GM12878 (cell line): ENCODE measurements around the gene ADM. TPM values are rescaled to one million over a fixed set of nuclear protein-coding genes. Genes with fewer than 3 reads are reported as not detected.

Source experiments
- ATAC-seq: fragments of 200-7000 bp; cut with Tn5 transposase; 3 replicates; pipeline ENCODE4 v1.9.1; 2020; ENCODE audit warnings: mild to moderate bottlenecking, moderate library complexity
- BruUV-seq: library from RNA; stranded (reverse); fragments of 400-500 nt; replicated peaks from 2 replicates; lab custom pipeline; 2021; lab: Mats Ljungman, UMichigan
- CTCF ChIA-PET: fragments of 300-600 bp; sonication (Branson Sonifier 250); formaldehyde crosslinking; extraction: SDS; loops from one replicate; lab custom pipeline; 2021; ENCODE audit warnings: inconsistent platforms; lab: Yijun Ruan, JAX
- POLR2A ChIA-PET: fragments of 350-600 bp; formaldehyde crosslinking; extraction: SDS; loops from one replicate; lab custom pipeline; 2021; ENCODE audit warnings: inconsistent platforms; lab: Charles Lee
- RAD21 ChIA-PET: fragments of 300-600 bp; sonication (Branson Sonifier 250); formaldehyde crosslinking; loops from one replicate; lab custom pipeline; 2023; ENCODE audit warnings: antibody characterized with exemption; ENCODE audit not compliant: unreplicated experiment; lab: Charles Lee
- SMC1A ChIA-PET: fragments of 300-600 bp; sonication (Branson Sonifier 250); formaldehyde crosslinking; loops from one replicate; lab custom pipeline; 2023; ENCODE audit not compliant: unreplicated experiment, uncharacterized antibody; lab: Charles Lee
- DNase-seq: peaks from one replicate; pipeline ENCODE4 v3.0.0-alpha.2; 2011; ENCODE audit warnings: low read depth, low spot score
- FAIRE-seq: peaks from 3 replicates; lab custom pipeline; 2011; peaks lifted over from hg19 to GRCh38; lab: Jason Lieb, UNC
- H2AFZ ChIP-seq: 2 replicates; pipeline ENCODE4 v1.6.0; 2011; ENCODE audit warnings: low read depth, low read length, control low read depth; ENCODE audit not compliant: control insufficient read depth
- H3K27ac ChIP-seq: 2 replicates; pipeline ENCODE4 v1.5.1; 2011; ENCODE audit warnings: control low read depth; ENCODE audit not compliant: control insufficient read depth, insufficient read depth
- H3K27me3 ChIP-seq, 2 experiments: replicated peaks in 1 of 2; 2 replicates each; pipeline versions ENCODE4 v1.6.0 to v1.6.1; 2011; ENCODE audit warnings: low read length in 1 of 2; ENCODE audit not compliant: control insufficient read depth in 2 of 2, insufficient read depth in 2 of 2
- H3K36me3 ChIP-seq, 2 experiments: 2 replicates each; pipeline ENCODE4 v1.5.1; 2011; ENCODE audit warnings: low read length in 1 of 2; ENCODE audit not compliant: control insufficient read depth in 2 of 2, insufficient read depth in 2 of 2
- H3K4me1 ChIP-seq: 2 replicates; pipeline ENCODE4 v1.6.1; 2011; ENCODE audit warnings: mild to moderate bottlenecking, low read length, moderate library complexity, mixed read lengths; ENCODE audit not compliant: control insufficient read depth, insufficient read depth
- H3K4me2 ChIP-seq: 2 replicates; pipeline ENCODE4 v1.6.0; 2011; ENCODE audit warnings: control low read depth; ENCODE audit not compliant: control insufficient read depth, insufficient read depth
- H3K4me3 ChIP-seq: fragments of 200-600 bp; sonication (generic); 2 replicates; pipeline ENCODE4 v1.5.1; 2016
- H3K79me2 ChIP-seq: 2 replicates; pipeline ENCODE4 v1.6.0; 2011; ENCODE audit warnings: low read length; ENCODE audit not compliant: control insufficient read depth, insufficient read depth
- H3K9ac ChIP-seq: 2 replicates; pipeline ENCODE4 v1.8.0; 2011; ENCODE audit warnings: low read length, control low read depth, mixed read lengths; ENCODE audit not compliant: control insufficient read depth, insufficient read depth
- H3K9me3 ChIP-seq: replicated peaks from 3 replicates; pipeline ENCODE4 v1.5.1; 2011; ENCODE audit warnings: mild to moderate bottlenecking, low read length; ENCODE audit not compliant: control insufficient read depth, insufficient read depth
- H4K20me1 ChIP-seq: 2 replicates; pipeline ENCODE4 v1.6.0; 2011; ENCODE audit not compliant: control insufficient read depth, insufficient read depth
- BHLHE40 ChIP-seq, 2 experiments: fragments of 450-650 bp in 1 of 2; IDR thresholded peaks; 2 replicates each; pipeline ENCODE4 v1.6.1; 2011 to 2017; ENCODE audit warnings: low read depth in 2 of 2, borderline replicate concordance in 1 of 2, improper control_type of control experiment in 1 of 2, low read length in 1 of 2, mild to moderate bottlenecking in 1 of 2
- CHD4 ChIP-seq: fragments of 200-600 bp; sonication (generic); IDR thresholded peaks from 2 replicates; pipeline ENCODE4 v1.6.1; 2016; ENCODE audit warnings: mild to moderate bottlenecking
- GABPA ChIP-seq: IDR thresholded peaks from 2 replicates; pipeline ENCODE4 v1.6.1; 2014; ENCODE audit warnings: antibody characterized with exemption, low read depth, mild to moderate bottlenecking, inconsistent platforms
- SMAD5 ChIP-seq: IDR thresholded peaks from 2 replicates; pipeline ENCODE4 v1.6.1; 2016; ENCODE audit warnings: antibody characterized with exemption, low read depth
- USF1 ChIP-seq: IDR thresholded peaks from 2 replicates; pipeline ENCODE4 v1.6.1; 2011; ENCODE audit warnings: borderline replicate concordance, low read depth, mild to moderate bottlenecking, moderate library complexity, mixed read lengths, low read length; ENCODE audit not compliant: insufficient read depth; ENCODE audit errors: extremely low read length
- USF2 ChIP-seq: IDR thresholded peaks from 2 replicates; pipeline ENCODE4 v1.6.1; 2011; ENCODE audit warnings: low read depth, low read length, improper control_type of control experiment, borderline replicate concordance
- ZBTB40 ChIP-seq: fragments of 450-650 bp; IDR thresholded peaks from 2 replicates; pipeline ENCODE4 v1.6.1; 2016; ENCODE audit warnings: mild to moderate bottlenecking, moderate library complexity, borderline replicate concordance
- ZNF217 ChIP-seq: fragments of 450-650 bp; IDR thresholded peaks from 2 replicates; pipeline ENCODE4 v1.6.1; 2017; ENCODE audit warnings: antibody characterized with exemption, mild to moderate bottlenecking
- WGBS: methylation state at CpG from one replicate; pipeline ENCODE4 v1.1.6; 2016; ENCODE audit warnings: low lambda C conversion rate; ENCODE audit not compliant: insufficient replicate concordance, insufficient coverage; ENCODE audit errors: missing lambda C conversion rate; 5-methylcytosine and 5-hydroxymethylcytosine counted together
- in situ Hi-C: fragments of 300-500 bp; cut with MboI; formaldehyde crosslinking; loops from 9 replicates; pipeline ENCODE4 v1.14.3; 2018; ENCODE audit warnings: mixed read lengths
- intact Hi-C: fragments of 100-400 bp; cut with micrococcal nuclease; formaldehyde crosslinking; loops from one replicate; pipeline ENCODE4 v1.14.2; 2022; ENCODE audit not compliant: unreplicated experiment
- polyA plus RNA-seq, 11 experiments: library from polyadenylated mRNA; depleted of rRNA in 4 of 11; unstranded in 6 of 11; stranded (reverse) in 5 of 11; fragments of >200 nt; fragmentation: Nextera tagmentation in 4 of 11; fragmentation: Illumina TruSeq in 1 of 11; extraction: Ambion mirVana in 4 of 11; extraction: Trizol in 1 of 11; gene quantifications; 1 replicate in 1 of 11; 2 replicates in 10 of 11; pipeline versions ENCODE4 v1.2.1 to v1.2.3, GENCODE V29; 2011 to 2016; ENCODE audit warnings: inconsistent platforms in 2 of 11, missing spikeins in 2 of 11, low read depth in 1 of 11
- total RNA-seq, 4 experiments: library from RNA; depleted of rRNA in 3 of 4; stranded (reverse); fragments of >200 nt in 3 of 4; fragmentation: Illumina TruSeq in 1 of 4; extraction: Trizol in 1 of 4; gene quantifications; 2 replicates each; pipeline versions ENCODE4 v1.2.1 to v1.2.3, GENCODE V29; 2013 to 2021

ADM gene
- total and polyA plus RNA-seq, 10 of the 15 experiments (the other 5 are each of a cell fraction or from before 2014, with no cell fraction given) = 0.11 to 4.2 (median 0.21) TPM; not detected in 7

- no peak for TF ChIP-seq USF2
- TF ChIP-seq ZNF217 = no peak
- TF ChIP-seq GABPA = no peak
- no peak for TF ChIP-seq CHD4
These were observed 20.9 kb upstream of the ADM start (continued) for GRCh38 chr11:10283991-10284390.

- Histone ChIP-seq H2AFZ (no peak overlapping the region), H3K9ac (no peak overlapping the region), H3K79me2 (no peaks in the 10 kb centered on the region), H4K20me1 (no peaks in the 10 kb centered on the region), H3K4me3 (no peak overlapping the region), H3K4me2 (no peak overlapping the region), H3K27ac (no peak overlapping the region), H3K36me3 (no peaks in the 10 kb centered on the region), H3K27me3 (peaks cover 3 to 5% of the 10 kb centered on the region in 2 experiments; a peak in 2 of 4 replicates), H3K4me1 (no peaks in the 10 kb centered on the region), H3K9me3 (no peaks in the 10 kb centered on the region)
- DNase-seq (no peak), ATAC-seq (no peak), FAIRE-seq (no peak)
- ChIA-PET CTCF (no interaction called here), RAD21 (no interaction called here), SMC1A (interaction anchor here (0.8 kb wide), 1 partner anchor 22 kb away, joined by 3 read pairs; no protein-coding TSS in a partner anchor), POLR2A (no interaction called here)
- TF ChIP-seq BHLHE40 (IDR thresholded peaks at IDR 0.05; ENCODE audit: borderline replicate concordance in 1 of 2, low read depth in 2 of 2, low read length in 1 of 2) (no peak), USF1 (no peak), ZBTB40 (no peak), SMAD5 (no peak)
- BruUV-seq = no TSS peak
- intact Hi-C loops = no loop called here
- in situ Hi-C loops = no loop called here
- WGBS = 12% methylated on average over 4 of the region's 4 CpGs
These were observed 19.6 kb upstream of the ADM start for GRCh38 chr11:10285148-10285802.
